PFSK-1 (cell line): ENCODE results near the gene XKR7.

Experiments
- FOXP2 ChIP-seq: optimal IDR thresholded peaks from 2 replicates; pipeline ENCODE3; 2011; ENCODE audit warnings: borderline replicate concordance, control low read depth, inconsistent platforms; ENCODE audit not compliant: insufficient read depth; ENCODE audit errors: extremely low read length, extremely low read depth
- POLR2AphosphoS5 ChIP-seq: IDR thresholded peaks from 2 replicates; pipeline ENCODE4 v1.6.1; 2012; ENCODE audit warnings: low read depth, mild to moderate bottlenecking, control low read depth, low read length, moderate library complexity
- TF ChIP-seq, protein P1 (sequence below), 2 experiments: IDR thresholded peaks; 2 replicates each; pipeline versions ENCODE4 v1.6.1 to v1.8.0; 2011 to 2012; ENCODE audit warnings: low read depth in 2 of 2, low read length in 2 of 2, control low read depth in 1 of 2, inconsistent platforms in 1 of 2, mild to moderate bottlenecking in 1 of 2, moderate library complexity in 1 of 2; ENCODE audit not compliant: insufficient read depth in 1 of 2

DNA sequence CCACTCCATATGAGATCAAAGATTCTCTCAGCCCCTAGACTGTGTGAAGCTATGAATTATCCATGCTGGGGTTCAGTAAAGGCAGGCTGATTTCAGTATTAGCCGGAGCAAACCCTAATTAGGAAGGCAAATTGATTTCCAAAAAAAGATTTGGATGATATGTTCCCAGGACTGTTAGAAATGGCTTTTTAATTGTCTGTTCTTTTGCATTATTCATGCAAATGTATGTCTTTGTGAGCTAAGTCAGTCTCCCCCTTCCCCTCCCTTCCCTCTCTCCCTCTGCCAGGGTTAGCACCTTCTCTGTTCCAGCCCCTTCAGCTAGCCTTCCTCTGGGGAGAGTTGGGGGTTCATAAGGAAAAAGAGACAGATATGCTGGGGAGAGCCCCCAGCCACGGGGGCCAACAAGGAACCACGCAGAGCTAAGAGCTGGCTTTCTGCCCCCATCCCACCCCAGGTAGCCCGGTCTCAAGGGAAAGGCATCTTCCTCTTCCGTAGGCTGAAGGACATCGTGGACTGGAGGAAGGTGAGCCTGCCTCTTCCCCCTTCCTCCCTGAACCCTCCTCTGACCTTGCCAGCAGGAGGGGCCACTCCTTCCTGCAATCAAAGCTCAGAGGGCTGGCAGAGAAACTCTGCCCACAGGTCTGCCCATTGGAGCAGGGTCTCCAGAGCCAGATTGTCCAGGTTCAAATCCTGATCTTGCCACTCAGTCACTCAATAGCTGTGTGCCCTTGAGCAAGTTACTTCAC, 48.4 kb upstream of the XKR7 start:
- TF ChIP-seq, protein P1, sequence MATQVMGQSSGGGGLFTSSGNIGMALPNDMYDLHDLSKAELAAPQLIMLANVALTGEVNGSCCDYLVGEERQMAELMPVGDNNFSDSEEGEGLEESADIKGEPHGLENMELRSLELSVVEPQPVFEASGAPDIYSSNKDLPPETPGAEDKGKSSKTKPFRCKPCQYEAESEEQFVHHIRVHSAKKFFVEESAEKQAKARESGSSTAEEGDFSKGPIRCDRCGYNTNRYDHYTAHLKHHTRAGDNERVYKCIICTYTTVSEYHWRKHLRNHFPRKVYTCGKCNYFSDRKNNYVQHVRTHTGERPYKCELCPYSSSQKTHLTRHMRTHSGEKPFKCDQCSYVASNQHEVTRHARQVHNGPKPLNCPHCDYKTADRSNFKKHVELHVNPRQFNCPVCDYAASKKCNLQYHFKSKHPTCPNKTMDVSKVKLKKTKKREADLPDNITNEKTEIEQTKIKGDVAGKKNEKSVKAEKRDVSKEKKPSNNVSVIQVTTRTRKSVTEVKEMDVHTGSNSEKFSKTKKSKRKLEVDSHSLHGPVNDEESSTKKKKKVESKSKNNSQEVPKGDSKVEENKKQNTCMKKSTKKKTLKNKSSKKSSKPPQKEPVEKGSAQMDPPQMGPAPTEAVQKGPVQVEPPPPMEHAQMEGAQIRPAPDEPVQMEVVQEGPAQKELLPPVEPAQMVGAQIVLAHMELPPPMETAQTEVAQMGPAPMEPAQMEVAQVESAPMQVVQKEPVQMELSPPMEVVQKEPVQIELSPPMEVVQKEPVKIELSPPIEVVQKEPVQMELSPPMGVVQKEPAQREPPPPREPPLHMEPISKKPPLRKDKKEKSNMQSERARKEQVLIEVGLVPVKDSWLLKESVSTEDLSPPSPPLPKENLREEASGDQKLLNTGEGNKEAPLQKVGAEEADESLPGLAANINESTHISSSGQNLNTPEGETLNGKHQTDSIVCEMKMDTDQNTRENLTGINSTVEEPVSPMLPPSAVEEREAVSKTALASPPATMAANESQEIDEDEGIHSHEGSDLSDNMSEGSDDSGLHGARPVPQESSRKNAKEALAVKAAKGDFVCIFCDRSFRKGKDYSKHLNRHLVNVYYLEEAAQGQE (IDR thresholded peaks at IDR 0.05; ENCODE audit: insufficient read depth in 1 of 2, low read depth in 2 of 2, low read length in 2 of 2): no peak
- TF ChIP-seq POLR2AphosphoS5 (no peak), FOXP2 (no peak)
